Measurements from ENCODE around the gene GSTT2. TPM values are rescaled to one million over a fixed set of nuclear protein-coding genes. Genes with fewer than 3 reads are reported as not detected.

The GSTT2 gene
- total RNA-seq, 1 donor from 2014 or later: 0.50 TPM

- Histone ChIP-seq H3K4me3 (ENCODE audit: low read depth, low read length) (no peak overlapping the region), H3K27me3 (ENCODE audit: control insufficient read depth, insufficient read depth, low read length) (no peaks in the 10 kb centered on the region), H3K36me3 (ENCODE audit: control insufficient read depth, insufficient read depth, low read length) (no peaks in the 10 kb centered on the region)
- DNase-seq (ENCODE audit: low read depth): no peak
- TF ChIP-seq, protein P1, sequence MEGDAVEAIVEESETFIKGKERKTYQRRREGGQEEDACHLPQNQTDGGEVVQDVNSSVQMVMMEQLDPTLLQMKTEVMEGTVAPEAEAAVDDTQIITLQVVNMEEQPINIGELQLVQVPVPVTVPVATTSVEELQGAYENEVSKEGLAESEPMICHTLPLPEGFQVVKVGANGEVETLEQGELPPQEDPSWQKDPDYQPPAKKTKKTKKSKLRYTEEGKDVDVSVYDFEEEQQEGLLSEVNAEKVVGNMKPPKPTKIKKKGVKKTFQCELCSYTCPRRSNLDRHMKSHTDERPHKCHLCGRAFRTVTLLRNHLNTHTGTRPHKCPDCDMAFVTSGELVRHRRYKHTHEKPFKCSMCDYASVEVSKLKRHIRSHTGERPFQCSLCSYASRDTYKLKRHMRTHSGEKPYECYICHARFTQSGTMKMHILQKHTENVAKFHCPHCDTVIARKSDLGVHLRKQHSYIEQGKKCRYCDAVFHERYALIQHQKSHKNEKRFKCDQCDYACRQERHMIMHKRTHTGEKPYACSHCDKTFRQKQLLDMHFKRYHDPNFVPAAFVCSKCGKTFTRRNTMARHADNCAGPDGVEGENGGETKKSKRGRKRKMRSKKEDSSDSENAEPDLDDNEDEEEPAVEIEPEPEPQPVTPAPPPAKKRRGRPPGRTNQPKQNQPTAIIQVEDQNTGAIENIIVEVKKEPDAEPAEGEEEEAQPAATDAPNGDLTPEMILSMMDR (IDR thresholded peaks at IDR 0.05; ENCODE audit: insufficient read depth, low read length, poor library complexity, severe bottlenecking): no peak
These were observed 49.4 kb downstream of the GSTT2 start for GRCh38 chr22:24029304-24029703.

GRCh38 chr22:24030186-24030702 lies 50.3 kb downstream of the GSTT2 start:
- Histone ChIP-seq H3K36me3 (ENCODE audit: control insufficient read depth, insufficient read depth, low read length) (no peaks in the 10 kb centered on the region), H3K4me3 (ENCODE audit: low read depth, low read length) (no peak overlapping the region), H3K27me3 (ENCODE audit: control insufficient read depth, insufficient read depth, low read length) (no peaks in the 10 kb centered on the region)
- no peak for DNase-seq (ENCODE audit: low read depth)
- TF ChIP-seq, protein P1 (IDR thresholded peaks at IDR 0.05; ENCODE audit: insufficient read depth, low read length, poor library complexity, severe bottlenecking): no peak

Other genes starting within 250 kb of the GSTT2 start
- 4.1 and 4.7 TPM in 2 replicates for gene ZNF70, start 229.0 kb upstream of the GSTT2 start, total RNA-seq
- gene VPREB3, start 225.7 kb upstream of the GSTT2 start, total RNA-seq: not detected in 2 replicates
- 0.34 TPM in 1 of 2 replicates, not detected in the other for gene C22orf15, start 217.1 kb upstream of the GSTT2 start, total RNA-seq
- gene CHCHD10, start 212.2 kb upstream of the GSTT2 start, total RNA-seq: 13.5 and 21.0 TPM in 2 replicates
- 41.9 and 48.9 TPM in 2 replicates for gene MMP11, start 207.3 kb upstream of the GSTT2 start, total RNA-seq
- 163 and 168 TPM in 2 replicates for gene SMARCB1, start 193.2 kb upstream of the GSTT2 start, total RNA-seq
- 0.54 and 2.3 TPM in 2 replicates for gene DERL3, start 141.1 kb upstream of the GSTT2 start, total RNA-seq
- 22.4 and 28.4 TPM in 2 replicates for gene SLC2A11, start 122.3 kb upstream of the GSTT2 start, total RNA-seq
- 606 and 627 TPM in 2 replicates for gene MIF, start 85.8 kb upstream of the GSTT2 start, total RNA-seq
- 3.4 and 3.8 TPM in 2 replicates for gene GSTT2B, start 18.9 kb upstream of the GSTT2 start, total RNA-seq
- 0.75 and 1.2 TPM in 2 replicates for gene DDTL, start 13.2 kb upstream of the GSTT2 start, total RNA-seq
- gene DDT, start 5.7 kb upstream of the GSTT2 start, total RNA-seq: 123 and 126 TPM in 2 replicates
- not detected in 2 replicates for gene GSTT4, start 25.3 kb downstream of the GSTT2 start, total RNA-seq
- 25.6 and 31.4 TPM in 2 replicates for gene CABIN1, start 31.2 kb downstream of the GSTT2 start, total RNA-seq
- gene SUSD2, start 201.4 kb downstream of the GSTT2 start, total RNA-seq: 0.17 and 0.62 TPM in 2 replicates